Activated CD8-positive, alpha-beta memory T cell treated with anti-CD3 and anti-CD28 coated beads, Interleukin-2, amount 50 U/mL, for 4 hours (primary cell): ENCODE data around the gene ECI1.

Source experiments
- DNase-seq: peaks from one replicate; pipeline ENCODE4 v3.0.0-alpha.2; 2020

The ECI1 gene

DNA sequence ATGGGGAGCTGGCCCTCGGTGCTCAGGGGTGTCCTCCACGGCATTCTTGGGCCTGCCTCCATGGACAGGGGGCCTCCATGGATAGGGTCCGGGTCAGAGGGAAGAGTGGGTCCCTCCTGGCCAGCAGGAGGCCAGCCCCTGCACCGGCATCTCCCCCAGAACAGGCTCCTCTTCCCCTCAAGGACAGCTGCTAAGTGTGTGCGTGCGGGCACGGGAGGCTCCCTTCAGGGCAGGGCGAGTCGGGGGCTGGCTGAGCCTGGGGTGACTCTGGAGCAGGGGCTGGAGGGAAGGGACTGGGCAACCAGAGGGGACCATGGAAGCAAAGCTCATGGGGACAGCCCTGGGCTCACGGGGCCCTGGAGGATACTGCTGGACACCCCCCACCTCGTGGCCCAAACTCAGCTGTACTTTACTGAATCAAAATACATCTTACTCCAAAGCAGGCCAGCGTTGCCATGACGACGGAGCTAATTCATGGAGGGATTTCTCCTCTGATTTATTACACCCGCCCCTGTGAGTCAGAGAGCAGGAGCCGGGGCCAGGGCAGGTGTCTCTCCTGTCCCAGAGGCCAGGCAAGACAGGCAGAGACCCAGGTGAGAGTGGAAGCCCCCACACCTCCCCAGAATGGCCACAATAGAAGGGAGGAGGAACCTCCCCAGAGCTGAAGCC lies 57.1 kb downstream of the ECI1 start:
- no peak for DNase-seq

DNA sequence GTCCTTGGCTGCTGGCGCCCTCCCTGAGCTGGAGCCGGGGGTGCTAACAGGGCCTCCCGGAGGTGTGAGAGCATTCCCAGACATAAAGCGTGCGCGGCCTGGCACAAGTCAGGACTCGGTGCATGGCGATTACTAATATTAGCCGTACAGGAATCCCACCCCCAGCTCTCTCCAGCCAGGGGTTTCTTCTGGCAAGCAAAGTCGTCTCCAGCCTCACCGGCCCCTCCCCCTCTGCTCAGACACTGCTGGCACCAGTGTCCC lies 60.0 kb downstream of the ECI1 start:
- DNase-seq = no peak

DNA sequence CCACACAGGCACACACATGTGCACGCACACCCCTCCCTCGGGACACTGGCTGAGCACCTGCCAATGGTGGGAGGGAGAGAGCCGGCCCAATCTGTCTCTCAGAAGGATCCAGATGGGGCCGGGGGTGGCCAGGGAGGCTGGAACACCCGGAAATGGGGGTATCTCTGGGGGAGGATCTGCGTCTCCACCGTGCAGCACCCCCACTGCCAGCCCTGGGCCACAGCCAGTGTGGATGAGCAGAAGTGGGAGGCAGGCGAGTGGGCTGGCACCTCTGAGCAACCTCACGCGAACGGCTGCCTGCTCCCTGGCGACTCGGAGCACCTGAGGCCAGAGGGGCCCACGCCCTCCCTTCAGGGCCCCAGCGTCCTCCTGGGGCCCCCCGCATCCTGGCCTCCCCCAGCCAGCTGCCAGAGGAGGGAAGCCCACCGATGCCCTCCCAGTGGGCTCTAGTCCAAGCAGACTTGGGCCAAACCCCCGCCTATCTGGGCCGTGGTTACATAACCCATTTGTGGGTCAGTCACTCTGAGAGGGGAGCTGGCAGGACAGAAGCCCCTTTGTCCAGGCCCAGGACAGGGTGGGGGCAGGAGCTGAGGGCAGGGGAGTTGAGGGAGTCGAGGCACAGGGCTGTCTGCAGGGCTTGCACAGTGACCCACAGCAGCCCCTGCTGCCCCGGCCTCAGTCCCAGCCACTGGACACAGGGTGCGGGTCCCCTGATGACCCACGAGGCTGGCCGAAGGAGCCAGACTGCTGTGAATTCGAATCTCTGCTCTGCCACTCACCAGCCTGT lies 60.5 kb downstream of the ECI1 start:
- no peak for DNase-seq

- no peak for DNase-seq
Observed at GRCh38 chr16:2190002-2190658, 61.3 kb downstream of the ECI1 start.
